ENCODE data around the gene FNDC10. TPM values are rescaled to one million over a fixed set of nuclear protein-coding genes. Genes with fewer than 3 reads are reported as not detected.
"Not testable (repeated sequence)": the region's sequence is repeated elsewhere in the genome, so short reads cannot be mapped to it uniquely, and the experiment has no call there.

FNDC10 gene
- total and polyA plus RNA-seq, 7 donors: 0.15 to 0.96 (median 0.63) TPM; not detected in 1

DNA sequence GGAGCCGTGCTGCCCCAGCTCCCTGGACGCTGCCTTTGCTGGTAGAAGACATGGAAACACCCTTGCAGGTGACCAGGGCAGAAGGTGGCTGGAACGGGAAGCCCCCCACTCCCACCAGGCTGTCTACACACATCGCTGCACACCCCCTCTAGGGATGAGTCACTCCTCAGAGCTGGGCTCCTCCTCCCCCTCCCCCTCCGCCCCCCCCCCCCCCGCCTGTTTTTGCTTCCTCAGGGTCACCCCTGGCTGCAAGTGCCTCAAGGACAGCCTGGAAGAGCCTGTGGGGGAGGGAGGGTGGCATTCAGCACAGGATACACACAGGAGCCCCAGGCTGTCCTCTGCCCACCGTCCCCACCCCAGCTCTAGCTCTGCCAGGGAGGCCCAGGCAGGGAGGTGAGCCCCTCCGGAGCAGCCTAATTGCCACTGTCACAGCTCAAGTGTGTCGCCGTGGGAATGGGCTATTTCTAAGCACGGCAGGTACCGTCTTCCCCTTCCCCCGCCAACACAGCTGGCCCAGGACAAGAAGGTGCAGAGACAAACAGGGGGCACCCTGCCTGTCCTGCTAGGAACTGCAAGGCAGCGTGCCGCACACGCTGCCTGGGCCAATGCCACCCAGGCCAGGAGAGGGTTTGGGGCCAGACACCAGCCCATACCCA, 2.5 kb downstream of the FNDC10 start:
- TF ChIP-seq, protein P1, sequence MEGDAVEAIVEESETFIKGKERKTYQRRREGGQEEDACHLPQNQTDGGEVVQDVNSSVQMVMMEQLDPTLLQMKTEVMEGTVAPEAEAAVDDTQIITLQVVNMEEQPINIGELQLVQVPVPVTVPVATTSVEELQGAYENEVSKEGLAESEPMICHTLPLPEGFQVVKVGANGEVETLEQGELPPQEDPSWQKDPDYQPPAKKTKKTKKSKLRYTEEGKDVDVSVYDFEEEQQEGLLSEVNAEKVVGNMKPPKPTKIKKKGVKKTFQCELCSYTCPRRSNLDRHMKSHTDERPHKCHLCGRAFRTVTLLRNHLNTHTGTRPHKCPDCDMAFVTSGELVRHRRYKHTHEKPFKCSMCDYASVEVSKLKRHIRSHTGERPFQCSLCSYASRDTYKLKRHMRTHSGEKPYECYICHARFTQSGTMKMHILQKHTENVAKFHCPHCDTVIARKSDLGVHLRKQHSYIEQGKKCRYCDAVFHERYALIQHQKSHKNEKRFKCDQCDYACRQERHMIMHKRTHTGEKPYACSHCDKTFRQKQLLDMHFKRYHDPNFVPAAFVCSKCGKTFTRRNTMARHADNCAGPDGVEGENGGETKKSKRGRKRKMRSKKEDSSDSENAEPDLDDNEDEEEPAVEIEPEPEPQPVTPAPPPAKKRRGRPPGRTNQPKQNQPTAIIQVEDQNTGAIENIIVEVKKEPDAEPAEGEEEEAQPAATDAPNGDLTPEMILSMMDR (IDR thresholded peaks at IDR 0.05): no peak

DNA sequence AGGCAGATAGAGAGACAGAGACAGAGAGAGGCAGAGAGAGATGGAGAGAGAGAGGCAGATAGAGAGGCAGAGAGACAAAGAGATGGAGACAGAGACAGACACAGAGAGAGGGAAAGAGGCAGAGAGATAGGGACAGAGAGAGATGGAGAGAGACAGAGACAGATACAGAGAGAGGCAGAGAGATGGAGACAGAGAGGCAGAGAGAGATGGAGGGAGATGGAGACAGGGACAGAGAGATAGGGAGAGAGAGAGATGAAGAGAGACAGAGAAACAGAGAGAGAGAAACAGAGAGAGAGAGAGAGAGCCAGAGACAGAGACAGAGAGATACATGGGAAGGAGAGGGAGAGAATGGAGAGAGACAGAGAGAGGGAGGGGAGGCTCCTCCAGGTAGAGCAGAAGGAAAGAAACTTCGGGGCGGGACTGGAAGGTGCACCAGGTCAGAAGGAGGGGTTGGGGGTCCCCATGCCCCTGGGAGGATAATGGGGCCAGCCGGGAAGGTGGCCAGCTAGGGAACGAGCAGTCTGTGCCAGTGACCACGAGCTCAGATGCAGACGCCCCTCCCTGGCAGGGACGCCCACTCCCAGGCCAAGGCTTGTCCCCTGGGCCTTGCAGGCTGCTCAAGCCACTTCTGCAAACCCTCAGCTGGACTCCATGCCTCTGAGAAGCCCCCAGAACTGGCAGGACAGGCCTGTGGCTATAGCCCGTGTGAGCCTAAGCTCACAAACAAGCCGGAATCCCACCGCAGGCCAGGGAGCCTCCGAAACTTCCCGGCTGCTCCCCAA, 3.3 kb downstream of the FNDC10 start:
- TF ChIP-seq, protein P1 (IDR thresholded peaks at IDR 0.05): no peak
- no peak overlapping the region for H3K4me3 ChIP-seq
- H3K36me3 ChIP-seq (ENCODE audit: insufficient read depth in 1 of 2, low read depth in 1 of 2): no peaks in the 10 kb centered on the region
- H3K27me3 ChIP-seq (ENCODE audit: insufficient read depth in 3 of 3, low read length in 2 of 3): peaks cover 0 to 32% (median 19%) of the 10 kb centered on the region in 3 donors
- peaks cover 13% of the 10 kb centered on the region for H3K4me1 ChIP-seq
- intact Hi-C loops (cut with DNase I): no loop called here
- no peak overlapping the region for H3K27ac ChIP-seq
- ATAC-seq (no peak), DNase-seq (no peak)
- no peaks in the 10 kb centered on the region for H3K9me3 ChIP-seq
- 29 to 32% (median 30%) methylated on average over 9 to 12 of the region's 12 CpGs for WGBS, 3 donors

More for the DNA sequence above, 2.5 kb downstream of the FNDC10 start:
- DNase-seq: no peak
- Histone ChIP-seq H3K27me3 (ENCODE audit: insufficient read depth in 3 of 3, low read length in 2 of 3) (peaks cover 0 to 38% (median 19%) of the 10 kb centered on the region in 3 donors), H3K4me1 (peaks cover 13% of the 10 kb centered on the region), H3K4me3 (no peak overlapping the region), H3K9me3 (no peaks in the 10 kb centered on the region), H3K27ac (no peak overlapping the region), H3K36me3 (ENCODE audit: insufficient read depth in 1 of 2, low read depth in 1 of 2) (no peaks in the 10 kb centered on the region)
- 15 to 25% (median 15%) methylated on average over 13 to 14 of the region's 16 CpGs for WGBS, 3 donors
- intact Hi-C loops (cut with DNase I): no loop called here
- ATAC-seq: peak; percentile 45 to 53 (median 49)

DNA sequence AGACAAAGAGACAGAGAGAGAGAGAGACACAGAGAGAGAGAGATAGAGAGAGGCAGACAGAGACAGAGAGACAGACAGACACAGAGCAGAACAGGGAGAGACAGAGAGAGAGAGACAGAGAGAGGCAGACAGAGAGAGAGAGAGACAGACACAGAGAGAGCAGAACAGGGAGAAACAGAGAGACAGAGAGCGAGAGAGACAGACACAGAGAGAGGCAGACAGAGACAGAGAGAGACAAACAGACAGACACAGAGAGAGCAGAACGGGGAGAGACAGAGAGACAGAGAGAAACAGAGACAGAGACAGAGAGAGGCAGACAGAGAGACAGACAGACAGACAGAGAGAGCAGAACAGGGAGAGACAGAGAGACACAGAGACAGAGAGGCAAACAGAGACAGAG, 4.6 kb downstream of the FNDC10 start:
- ATAC-seq; DNase-seq; H3K27ac ChIP-seq; H3K4me1 ChIP-seq; H3K4me3 ChIP-seq; intact Hi-C loops (cut with DNase I); H3K36me3 ChIP-seq (ENCODE audit: insufficient read depth in 1 of 2, low read depth in 1 of 2); H3K9me3 ChIP-seq: not testable (repeated sequence)
- peaks cover 0 to 19% (median 10%) of the 10 kb centered on the region in 3 donors for H3K27me3 ChIP-seq (ENCODE audit: insufficient read depth in 3 of 3, low read length in 2 of 3)
- 79 to 83% (median 83%) methylated on average over 2 of the region's 2 CpGs for WGBS, 3 donors

DNA sequence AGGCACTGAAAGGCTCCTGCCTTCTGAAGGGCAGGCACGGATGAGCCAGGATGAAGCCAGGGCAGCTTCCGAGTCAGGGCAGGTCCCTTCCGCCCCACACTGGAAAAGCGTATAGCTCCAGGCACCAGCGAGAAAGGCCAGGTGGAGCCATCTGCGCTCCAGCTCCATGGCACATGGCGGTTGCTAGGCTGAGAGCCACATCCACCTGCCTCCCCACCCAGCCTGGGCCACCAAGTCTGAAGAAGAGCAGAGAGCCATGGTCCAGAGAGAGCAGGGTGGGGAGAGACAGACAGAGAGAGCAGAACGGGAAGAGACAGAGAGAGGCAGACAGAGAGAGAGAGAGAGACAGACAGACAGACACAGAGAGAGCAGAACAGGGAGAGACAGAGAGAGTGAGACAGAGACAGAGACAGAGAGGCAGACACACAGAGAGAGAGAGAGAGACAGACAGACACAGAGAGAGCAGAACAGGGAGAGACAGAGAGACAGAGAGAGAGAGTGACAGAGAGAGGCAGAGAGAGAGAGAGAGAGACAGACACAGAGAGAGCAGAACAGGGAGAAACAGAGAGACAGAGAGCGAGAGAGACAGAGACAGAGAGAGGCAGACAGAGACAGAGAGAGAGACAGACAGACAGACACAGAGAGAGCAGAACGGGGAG, 5.2 kb downstream of the FNDC10 start:
- TF ChIP-seq, protein P1 (IDR thresholded peaks at IDR 0.05): no peak
- Histone ChIP-seq H3K4me1 (peaks cover 7% of the 10 kb centered on the region), H3K27me3 (ENCODE audit: insufficient read depth in 3 of 3, low read length in 2 of 3) (peaks cover 0 to 19% (median 8%) of the 10 kb centered on the region in 3 donors), H3K9me3 (no peaks in the 10 kb centered on the region), H3K36me3 (ENCODE audit: insufficient read depth in 1 of 2, low read depth in 1 of 2) (no peaks in the 10 kb centered on the region), H3K27ac (no peak overlapping the region), H3K4me3 (no peak overlapping the region)
- intact Hi-C loops (cut with DNase I): no loop called here
- DNase-seq: no peak
- ATAC-seq: no peak
- WGBS, 3 donors: 36 to 45% (median 42%) methylated on average over 10 of the region's 10 CpGs

All from psoas muscle (tissue), 8 donors.